Kasumi-1 (cell line): ENCODE measurements around the gene TCEANC2.

Source experiments
- DNase-seq, 2 experiments: peaks; one replicate each; lab custom pipeline; 2025; lab: John Stamatoyannopoulos, UW

The TCEANC2 gene

GRCh38 chr1:54114001-54114400 lies 60.6 kb downstream of the TCEANC2 start:
- no peak for DNase-seq

GRCh38 chr1:54114955-54115354 lies 61.5 kb downstream of the TCEANC2 start:
- DNase-seq = no peak

- no peak for DNase-seq
These were observed 62.1 kb downstream of the TCEANC2 start for GRCh38 chr1:54115520-54115919.

GRCh38 chr1:54117815-54118563 lies 64.6 kb downstream of the TCEANC2 start:
- no peak for DNase-seq

GRCh38 chr1:54118704-54119103 lies 65.3 kb downstream of the TCEANC2 start:
- no peak for DNase-seq

DNA sequence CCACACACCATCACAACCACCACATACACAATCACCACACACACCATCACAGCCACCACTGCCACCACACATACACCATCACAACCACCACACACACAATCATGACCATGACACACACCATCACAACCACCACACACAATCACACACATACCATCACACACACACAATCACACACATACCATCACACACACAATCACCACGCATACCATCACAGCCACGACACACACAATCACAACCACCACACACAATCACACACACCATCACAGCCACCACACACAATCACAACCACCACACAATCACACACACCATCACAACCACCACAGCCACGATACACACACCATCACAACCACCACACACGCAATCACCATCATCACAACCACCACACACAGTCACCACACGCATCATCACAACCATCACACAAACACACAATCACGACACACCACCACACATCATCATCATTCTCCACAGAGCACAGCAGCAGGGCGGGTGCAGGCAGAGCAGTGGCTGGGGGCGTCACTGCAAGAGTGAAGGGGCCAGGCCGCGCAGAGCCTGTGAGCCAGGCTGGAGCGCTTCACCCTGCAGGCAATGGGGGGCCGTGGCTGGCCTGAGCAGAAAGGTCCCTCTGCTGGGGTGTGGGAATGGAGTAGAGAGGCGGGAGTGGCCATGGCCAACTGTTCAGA lies 66.8 kb downstream of the TCEANC2 start:
- no peak for DNase-seq

DNA sequence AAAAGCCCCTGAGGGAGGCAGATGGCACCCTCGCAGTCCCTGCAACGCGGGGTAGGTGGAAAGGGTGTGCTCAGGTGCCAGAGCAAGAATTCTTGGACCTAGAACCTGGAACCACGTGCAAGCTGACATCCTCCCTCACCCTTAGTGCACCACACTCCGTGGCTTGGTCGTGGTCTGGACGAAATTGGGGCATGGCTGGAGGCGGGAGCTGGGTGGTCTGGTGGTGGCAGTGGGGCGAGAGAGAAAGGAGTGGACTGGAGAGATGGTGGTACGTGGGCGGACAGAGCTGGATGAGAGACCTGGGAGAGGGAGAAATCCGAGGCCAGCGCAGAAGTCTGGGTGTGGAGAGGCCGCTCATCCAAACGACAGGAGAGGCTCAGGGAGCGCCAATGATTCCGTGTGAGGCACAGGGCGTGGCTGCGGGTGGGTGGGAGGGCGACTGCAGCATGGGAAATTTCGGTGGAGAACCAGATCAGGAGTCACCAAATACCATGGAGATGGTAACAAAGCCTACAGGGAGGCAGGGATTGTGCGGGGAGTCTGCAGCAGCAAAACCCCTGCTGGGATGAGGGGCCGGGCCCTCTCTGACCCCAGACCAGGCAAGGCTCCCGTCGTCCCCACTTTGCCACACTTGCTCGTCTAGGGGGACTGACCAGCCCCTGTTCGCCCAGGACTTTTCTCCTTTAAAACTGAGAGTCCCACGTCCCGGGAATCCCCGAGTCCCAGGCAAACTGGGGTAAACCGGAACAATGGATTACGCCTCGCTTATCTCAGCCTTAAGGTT lies 67.5 kb downstream of the TCEANC2 start:
- no peak for DNase-seq

DNA sequence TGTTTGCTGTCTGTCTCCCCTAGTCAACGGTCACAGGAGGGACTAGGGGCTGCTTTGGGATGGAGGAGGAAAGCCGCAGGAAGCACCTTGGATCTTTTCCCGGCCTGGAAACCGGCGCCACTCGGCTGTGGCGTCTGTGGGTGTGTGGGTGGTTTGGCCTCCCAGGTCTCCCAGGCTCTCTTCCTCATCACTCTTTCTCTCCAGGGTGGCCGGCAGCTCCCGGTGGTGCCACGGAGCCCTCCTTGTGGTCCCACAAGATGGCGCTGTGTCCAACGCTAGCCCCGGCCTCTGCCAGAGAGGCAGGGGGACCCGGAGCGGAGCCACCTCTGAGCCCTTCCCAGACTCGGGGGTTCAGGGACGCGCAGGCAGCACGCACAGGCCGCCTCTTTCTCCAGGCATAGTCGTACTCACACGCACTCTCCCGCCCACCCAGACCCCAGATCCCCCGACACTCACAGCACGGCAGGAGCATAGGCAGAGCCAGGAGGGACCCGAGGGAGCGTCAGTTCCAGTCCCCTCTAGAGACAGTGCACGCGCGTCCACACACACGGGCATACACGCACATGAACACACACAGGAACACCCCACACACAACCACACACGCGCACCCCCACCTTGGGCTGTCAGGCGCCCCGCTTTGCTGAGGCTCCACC lies 68.2 kb downstream of the TCEANC2 start:
- DNase-seq = peak; percentile 74 to 81

DNA sequence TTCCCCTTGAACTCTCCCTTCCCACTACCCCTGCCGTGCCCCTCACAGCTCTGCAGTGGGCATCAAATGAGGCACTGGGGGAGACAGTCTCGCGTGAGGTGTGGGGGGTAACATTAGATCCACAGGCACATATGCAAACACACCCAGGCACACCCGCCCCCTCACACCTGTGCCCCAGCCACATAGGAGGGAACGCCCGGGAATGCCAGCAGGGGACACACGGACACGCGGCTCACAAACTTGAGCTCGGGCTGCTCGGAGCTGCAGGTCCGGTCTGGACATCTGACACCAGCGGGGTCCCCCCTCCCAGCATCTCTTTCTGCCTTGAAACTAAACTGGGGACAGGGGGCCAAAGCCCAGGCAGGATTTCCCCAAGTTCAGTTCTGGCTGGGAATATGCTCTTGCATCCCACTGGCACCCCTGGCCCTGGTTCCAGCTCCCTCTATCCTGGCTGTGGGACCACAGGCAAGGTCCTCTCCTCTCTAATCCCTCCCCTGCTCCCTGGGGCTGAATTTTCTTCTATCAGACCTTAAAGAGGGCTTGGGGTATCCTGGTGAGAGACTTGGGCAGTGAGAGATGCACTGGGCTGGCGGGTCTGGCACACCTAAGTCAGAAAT lies 68.8 kb downstream of the TCEANC2 start:
- no peak for DNase-seq

DNA sequence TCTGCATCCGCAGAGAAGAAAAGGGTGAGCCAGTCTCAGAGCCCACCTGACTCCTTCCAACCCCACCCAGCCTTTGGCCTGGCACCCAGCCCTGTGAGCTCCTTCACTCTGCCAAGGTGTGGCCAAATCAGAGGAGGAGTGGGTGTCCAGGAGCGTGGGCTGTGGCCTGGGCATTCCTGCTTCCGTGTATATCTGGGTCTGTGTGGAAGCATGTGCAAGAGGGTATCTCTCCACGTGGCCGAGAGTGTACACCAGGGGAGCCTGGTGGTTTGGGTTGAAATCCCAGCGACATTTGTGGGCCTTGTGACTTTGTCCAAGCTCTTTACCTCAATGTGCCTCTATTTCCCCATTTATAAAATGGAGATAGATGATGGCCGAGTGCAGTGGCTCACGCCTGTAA lies 69.6 kb downstream of the TCEANC2 start:
- DNase-seq = no peak

GRCh38 chr1:54124472-54124871 lies 71.1 kb downstream of the TCEANC2 start:
- DNase-seq = no peak

DNA sequence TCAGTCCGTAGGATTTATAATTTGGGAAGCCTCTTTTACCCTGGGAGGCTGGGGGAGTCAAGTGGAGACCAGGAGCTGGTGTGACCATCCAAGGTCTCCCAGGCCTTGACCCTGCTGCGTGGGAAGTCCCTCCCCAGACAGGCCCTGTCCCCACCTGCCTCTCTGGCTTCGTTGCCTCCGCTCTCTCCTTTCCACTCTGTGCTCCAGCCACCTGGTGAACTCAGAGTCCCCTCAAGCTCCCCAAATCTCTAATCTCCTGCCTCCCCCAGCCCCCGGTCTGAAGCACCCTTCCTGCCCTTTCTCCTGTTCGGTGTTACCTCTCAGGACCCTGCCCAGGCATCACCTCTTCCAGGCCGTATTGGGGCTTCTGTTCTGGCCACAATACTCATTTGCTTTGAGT lies 71.5 kb downstream of the TCEANC2 start:
- DNase-seq = no peak

DNA sequence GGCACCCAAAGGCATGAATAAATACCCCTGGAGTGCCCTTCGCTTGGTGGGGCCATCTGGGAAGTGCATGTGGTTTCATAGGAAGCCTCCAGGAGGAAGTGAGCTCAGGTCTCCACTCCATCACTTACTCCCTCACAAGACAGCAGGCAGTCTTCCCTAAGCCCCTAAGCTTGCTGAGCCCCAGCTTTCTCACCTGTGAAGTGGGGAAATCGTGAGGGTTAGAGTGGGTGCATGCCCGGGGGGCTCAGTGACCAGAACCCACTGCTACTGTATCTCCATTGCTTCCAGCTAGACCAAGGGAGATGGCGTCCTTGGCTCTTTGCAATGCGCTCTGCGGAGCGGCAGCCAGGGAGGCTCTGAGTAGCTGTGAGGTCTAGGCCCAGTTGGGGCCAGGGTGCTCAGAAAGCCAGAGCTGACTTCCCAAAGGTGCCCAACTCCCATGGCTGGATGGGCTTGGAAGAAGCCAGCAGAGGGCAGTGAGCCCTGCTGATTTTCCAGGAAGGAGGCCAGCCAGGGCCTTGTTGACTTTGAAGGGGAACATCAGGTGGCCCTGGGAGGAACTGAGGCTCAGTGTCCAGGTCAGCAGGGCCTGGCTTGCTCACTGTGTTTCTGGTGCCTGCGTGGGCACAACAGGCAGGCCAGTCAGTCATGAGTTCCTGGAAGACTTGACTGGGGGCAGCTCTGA lies 72.1 kb downstream of the TCEANC2 start:
- DNase-seq = peak; percentile 7 to 15

- no peak for DNase-seq
These were observed 72.9 kb downstream of the TCEANC2 start for GRCh38 chr1:54126271-54126815.

- DNase-seq = peak in 1 of 2 experiments; percentile 12
These were observed 74.3 kb downstream of the TCEANC2 start for GRCh38 chr1:54127594-54128300.

DNA sequence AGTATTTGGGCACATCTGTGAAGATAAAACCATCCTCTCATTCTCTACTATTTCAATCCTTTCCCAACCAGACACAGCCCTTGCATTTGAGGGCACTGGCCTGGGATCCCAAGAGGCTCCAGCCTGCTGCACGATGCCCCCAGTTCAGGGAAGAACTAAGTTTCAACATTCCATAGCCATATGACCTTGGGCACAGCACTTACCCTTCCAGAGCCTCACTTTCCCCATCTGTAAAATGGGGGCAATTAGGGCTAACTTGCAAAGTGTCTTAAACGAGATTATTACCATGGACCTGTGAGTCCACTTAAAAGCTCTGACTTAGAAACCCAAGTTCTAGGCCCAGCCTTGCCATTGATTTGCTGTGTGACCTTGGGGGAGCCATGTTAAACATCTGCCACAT lies 76.5 kb downstream of the TCEANC2 start:
- no peak for DNase-seq

- no peak for DNase-seq
These were observed 78.0 kb downstream of the TCEANC2 start for GRCh38 chr1:54131419-54131818.

DNA sequence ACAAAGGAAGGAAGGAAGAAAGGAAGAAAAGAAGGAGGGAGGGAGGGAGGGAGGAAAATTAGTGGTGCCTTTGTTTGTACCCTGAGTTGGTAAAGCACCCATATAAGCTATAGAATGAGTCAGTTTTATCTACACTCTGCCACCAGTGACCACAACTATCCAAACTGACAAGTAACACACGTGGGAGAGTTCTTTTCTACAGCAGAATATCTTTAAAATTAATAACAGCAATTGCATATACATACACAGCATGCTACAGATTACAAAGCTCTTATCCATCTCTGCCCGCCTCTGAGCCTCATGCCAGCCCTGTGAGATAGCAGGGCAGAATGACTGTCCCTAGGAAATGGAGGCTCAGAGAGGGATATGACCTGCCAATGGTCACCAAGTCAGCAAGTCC lies 79.1 kb downstream of the TCEANC2 start:
- no peak for DNase-seq

GRCh38 chr1:54134295-54134694 lies 80.9 kb downstream of the TCEANC2 start:
- DNase-seq = no peak

GRCh38 chr1:54135436-54136120 lies 82.2 kb downstream of the TCEANC2 start:
- DNase-seq = no peak
